Karpas-422 (cell line): ENCODE data around the gene YAP1. TPM values are rescaled to one million over a fixed set of nuclear protein-coding genes. Genes with fewer than 3 reads are reported as not detected.

ENCODE experiments used
- DNase-seq: peaks from one replicate; pipeline ENCODE4 v3.0.0-alpha.2; 2015
- H2AFZ ChIP-seq: fragments of 200-600 bp; sonication (generic); 2 replicates; pipeline ENCODE4 v1.6.1; 2014; ENCODE audit warnings: antibody characterized with exemption, low read length, mixed read lengths
- H3K27ac ChIP-seq: fragments of 200-600 bp; sonication (generic); 2 replicates; pipeline ENCODE4 v1.5.1; 2014; ENCODE audit warnings: mild to moderate bottlenecking, low read length, moderate library complexity
- H3K27me3 ChIP-seq: fragments of 200-600 bp; sonication (generic); 2 replicates; pipeline ENCODE4 v1.6.1; 2014; ENCODE audit warnings: low read length, mixed read lengths
- H3K36me3 ChIP-seq: fragments of 200-600 bp; sonication (generic); 2 replicates; pipeline ENCODE4 v1.6.1; 2014; ENCODE audit warnings: low read length, mixed read lengths; ENCODE audit not compliant: insufficient read depth
- H3K4me1 ChIP-seq: fragments of 200-600 bp; sonication (generic); 2 replicates; pipeline ENCODE4 v1.6.1; 2014; ENCODE audit warnings: mild to moderate bottlenecking, low read length, mixed read lengths
- H3K4me2 ChIP-seq: fragments of 200-600 bp; sonication (generic); 2 replicates; pipeline ENCODE4 v1.6.1; 2014; ENCODE audit warnings: low read length, low read depth, mild to moderate bottlenecking; ENCODE audit not compliant: poor library complexity, severe bottlenecking
- H3K4me3 ChIP-seq: fragments of 200-600 bp; sonication (generic); 2 replicates; pipeline ENCODE4 v1.5.1; 2014; ENCODE audit warnings: mild to moderate bottlenecking, antibody characterized with exemption, low read length, mixed read lengths
- H3K79me2 ChIP-seq: fragments of 200-600 bp; sonication (generic); 2 replicates; pipeline ENCODE4 v1.6.1; 2014; ENCODE audit warnings: mild to moderate bottlenecking, low read length, mixed read lengths
- H3K9ac ChIP-seq: fragments of 200-600 bp; sonication (generic); 2 replicates; pipeline ENCODE4 v1.6.0; 2014; ENCODE audit warnings: low read length
- H3K9me2 ChIP-seq: fragments of 200-600 bp; sonication (generic), shearing (Covaris generic); replicated peaks from 2 replicates; pipeline ENCODE4 v1.6.0; 2014; ENCODE audit warnings: mild to moderate bottlenecking, low read length, moderate library complexity; ENCODE audit not compliant: insufficient read depth
- H3K9me3 ChIP-seq: fragments of 300-700, 200-600 bp; sonication (generic); 2 replicates; pipeline ENCODE4 v1.6.1; 2014; ENCODE audit warnings: low read length, mixed read lengths
- H4K20me1 ChIP-seq: fragments of 200-600 bp; sonication (generic); 2 replicates; pipeline ENCODE4 v1.6.1; 2014; ENCODE audit warnings: mild to moderate bottlenecking, antibody characterized with exemption, low read length, low read depth; ENCODE audit not compliant: insufficient read depth
- total RNA-seq: library from RNA; depleted of rRNA; stranded (reverse); fragments of >200 nt; shearing (Covaris generic); gene quantifications from 2 replicates; pipeline ENCODE4 v1.2.3, GENCODE V29; 2014; ENCODE audit warnings: low replicate concordance

YAP1 gene
- total RNA-seq, 1 experiment from 2014 or later = not detected

DNA sequence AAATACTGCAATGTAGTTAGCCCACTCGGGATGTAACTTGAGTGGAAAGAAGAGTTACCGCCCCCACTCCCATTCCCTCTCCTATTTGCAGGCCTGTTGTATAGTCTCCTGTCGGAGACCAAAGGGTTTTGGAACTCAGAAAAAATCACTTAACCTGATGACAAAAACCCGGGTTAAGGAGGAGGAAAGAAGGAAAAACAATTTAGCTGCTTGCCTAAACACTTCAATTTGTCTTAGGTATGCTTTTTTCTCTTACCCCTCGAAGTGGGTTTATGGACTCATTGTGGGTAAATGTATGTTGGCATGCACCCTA lies 2.2 kb downstream of the YAP1 start:
- Histone ChIP-seq H3K79me2 (no peaks in the 10 kb centered on the region), H3K27ac (no peak overlapping the region), H3K27me3 (no peaks in the 10 kb centered on the region), H3K9ac (no peak overlapping the region), H3K4me1 (peaks cover 8% of the 10 kb centered on the region), H3K4me2 (no peak overlapping the region), H3K9me2 (no peaks in the 10 kb centered on the region), H2AFZ (no peak overlapping the region), H3K9me3 (no peaks in the 10 kb centered on the region), H3K4me3 (no peak overlapping the region), H3K36me3 (no peaks in the 10 kb centered on the region), H4K20me1 (no peaks in the 10 kb centered on the region)
- no peak for DNase-seq

- Histone ChIP-seq H3K4me3 (no peak overlapping the region), H3K27me3 (no peaks in the 10 kb centered on the region), H3K27ac (no peak overlapping the region), H3K79me2 (no peaks in the 10 kb centered on the region), H3K9ac (no peak overlapping the region), H2AFZ (no peak overlapping the region), H4K20me1 (no peaks in the 10 kb centered on the region), H3K4me2 (no peak overlapping the region), H3K9me2 (no peaks in the 10 kb centered on the region), H3K4me1 (peaks cover 8% of the 10 kb centered on the region), H3K36me3 (no peaks in the 10 kb centered on the region), H3K9me3 (no peaks in the 10 kb centered on the region)
- DNase-seq = no peak
Observed at GRCh38 chr11:102114032-102114431, 3.8 kb downstream of the YAP1 start.

GRCh38 chr11:102115557-102115956 lies 5.3 kb downstream of the YAP1 start:
- Histone ChIP-seq H3K9ac (no peak overlapping the region), H3K9me3 (no peaks in the 10 kb centered on the region), H3K79me2 (no peaks in the 10 kb centered on the region), H3K4me2 (no peak overlapping the region), H4K20me1 (no peaks in the 10 kb centered on the region), H3K4me1 (no peaks in the 10 kb centered on the region), H3K27me3 (no peaks in the 10 kb centered on the region), H2AFZ (no peak overlapping the region), H3K36me3 (no peaks in the 10 kb centered on the region), H3K4me3 (no peak overlapping the region), H3K27ac (no peak overlapping the region), H3K9me2 (no peaks in the 10 kb centered on the region)
- no peak for DNase-seq

DNA sequence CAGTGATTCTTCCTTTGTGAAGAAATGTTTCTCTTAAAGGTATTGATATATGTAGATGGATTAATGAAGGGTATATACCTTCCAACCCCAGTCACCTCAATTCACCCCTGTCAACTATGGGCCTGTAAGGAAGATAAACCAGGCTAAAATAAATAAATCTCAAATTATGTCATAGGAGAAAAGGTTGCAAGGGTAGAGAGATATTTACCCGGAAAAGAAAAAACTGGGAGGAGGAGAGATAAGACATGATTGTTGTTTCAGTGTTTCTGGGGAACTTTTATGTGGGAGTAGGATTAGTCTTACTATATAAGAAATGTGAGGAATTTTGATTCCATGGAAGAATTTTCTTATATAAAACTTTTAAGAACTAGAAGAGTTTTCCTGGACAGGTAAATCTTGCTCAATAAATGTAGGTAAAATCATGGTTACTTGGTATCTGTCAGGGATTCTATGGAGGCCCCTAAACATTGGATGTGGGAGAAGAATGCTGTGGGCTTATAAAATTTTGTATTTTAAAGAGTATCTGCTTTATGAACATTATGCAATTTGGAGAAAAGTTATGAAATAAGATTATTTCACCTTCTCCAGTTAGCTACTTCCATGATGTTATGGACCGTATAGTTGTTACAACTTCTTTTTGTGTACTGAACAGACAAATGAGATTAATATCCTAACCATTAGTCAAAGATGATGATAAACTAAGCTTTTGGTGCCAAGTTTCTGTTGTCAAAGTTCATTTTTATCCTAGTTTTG lies 6.4 kb downstream of the YAP1 start:
- H3K79me2 ChIP-seq = no peaks in the 10 kb centered on the region
- H3K9me2 ChIP-seq = no peaks in the 10 kb centered on the region
- H3K9me3 ChIP-seq = no peaks in the 10 kb centered on the region
- no peak overlapping the region for H3K9ac ChIP-seq
- no peak overlapping the region for H3K27ac ChIP-seq
- H4K20me1 ChIP-seq = no peaks in the 10 kb centered on the region
- H3K4me1 ChIP-seq = no peaks in the 10 kb centered on the region
- H3K4me2 ChIP-seq = no peak overlapping the region
- H3K4me3 ChIP-seq = no peak overlapping the region
- no peak for DNase-seq
- no peaks in the 10 kb centered on the region for H3K27me3 ChIP-seq
- no peaks in the 10 kb centered on the region for H3K36me3 ChIP-seq
- H2AFZ ChIP-seq = no peak overlapping the region

DNA sequence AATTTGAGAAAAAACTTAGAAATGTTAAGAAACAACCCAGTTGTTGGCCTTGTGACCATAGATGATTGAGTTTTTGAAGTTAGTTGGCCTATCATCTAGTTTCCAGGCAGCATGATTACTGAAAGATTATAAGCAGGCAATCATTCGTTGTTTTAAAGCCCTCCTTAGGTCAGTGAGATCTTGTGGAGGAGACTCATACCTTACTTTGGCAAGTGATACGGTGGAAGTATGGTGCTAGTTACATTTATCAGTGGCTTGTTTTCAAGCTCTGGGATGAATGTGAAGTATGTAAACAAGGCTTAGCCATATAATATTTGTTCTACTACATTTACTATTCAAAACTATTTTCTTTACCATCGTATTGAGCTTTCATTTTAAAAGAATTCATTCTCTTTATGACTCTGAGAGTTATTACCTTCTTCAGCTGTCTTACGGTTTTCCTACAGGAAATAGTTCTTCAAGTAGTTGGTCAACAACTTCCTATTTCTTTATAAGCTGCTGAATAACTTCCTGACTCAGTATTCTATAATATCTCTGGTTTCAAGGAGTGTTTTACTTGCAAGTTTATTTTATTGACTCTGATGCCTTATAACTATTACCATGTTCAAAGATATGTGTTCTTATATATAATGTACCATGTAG lies 7.3 kb downstream of the YAP1 start:
- DNase-seq = no peak
- no peaks in the 10 kb centered on the region for H4K20me1 ChIP-seq
- H3K79me2 ChIP-seq = no peaks in the 10 kb centered on the region
- H3K27ac ChIP-seq = no peak overlapping the region
- no peaks in the 10 kb centered on the region for H3K27me3 ChIP-seq
- no peaks in the 10 kb centered on the region for H3K9me3 ChIP-seq
- H3K4me2 ChIP-seq = no peak overlapping the region
- no peak overlapping the region for H2AFZ ChIP-seq
- H3K9ac ChIP-seq = no peak overlapping the region
- H3K4me1 ChIP-seq = no peaks in the 10 kb centered on the region
- H3K36me3 ChIP-seq = no peaks in the 10 kb centered on the region
- H3K4me3 ChIP-seq = no peak overlapping the region
- no peaks in the 10 kb centered on the region for H3K9me2 ChIP-seq

DNA sequence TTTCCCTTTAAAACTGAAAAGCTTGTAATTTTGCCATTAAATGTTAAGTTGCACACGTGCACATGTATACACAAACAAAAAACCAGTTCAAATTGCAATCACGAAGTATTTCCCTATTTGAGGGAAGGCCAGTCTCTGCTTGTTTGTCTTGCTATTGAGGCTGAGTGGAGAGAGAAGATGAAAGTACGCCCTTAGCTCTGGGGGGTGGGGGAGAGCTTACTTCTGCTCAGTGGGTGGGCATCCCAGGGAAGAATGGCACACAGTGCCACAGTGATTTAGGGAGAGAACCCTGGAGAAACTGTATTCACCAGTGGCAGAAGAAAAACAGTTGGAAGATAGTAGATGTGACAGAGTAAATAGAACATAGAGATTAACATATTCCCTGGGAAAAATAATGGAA lies 8.7 kb downstream of the YAP1 start:
- no peak overlapping the region for H3K4me3 ChIP-seq
- no peak for DNase-seq
- no peak overlapping the region for H3K9ac ChIP-seq
- H4K20me1 ChIP-seq = no peaks in the 10 kb centered on the region
- H2AFZ ChIP-seq = no peak overlapping the region
- H3K79me2 ChIP-seq = no peaks in the 10 kb centered on the region
- no peaks in the 10 kb centered on the region for H3K4me1 ChIP-seq
- no peaks in the 10 kb centered on the region for H3K36me3 ChIP-seq
- no peaks in the 10 kb centered on the region for H3K9me3 ChIP-seq
- no peaks in the 10 kb centered on the region for H3K27me3 ChIP-seq
- H3K27ac ChIP-seq = no peak overlapping the region
- H3K9me2 ChIP-seq = no peaks in the 10 kb centered on the region
- H3K4me2 ChIP-seq = no peak overlapping the region

DNA sequence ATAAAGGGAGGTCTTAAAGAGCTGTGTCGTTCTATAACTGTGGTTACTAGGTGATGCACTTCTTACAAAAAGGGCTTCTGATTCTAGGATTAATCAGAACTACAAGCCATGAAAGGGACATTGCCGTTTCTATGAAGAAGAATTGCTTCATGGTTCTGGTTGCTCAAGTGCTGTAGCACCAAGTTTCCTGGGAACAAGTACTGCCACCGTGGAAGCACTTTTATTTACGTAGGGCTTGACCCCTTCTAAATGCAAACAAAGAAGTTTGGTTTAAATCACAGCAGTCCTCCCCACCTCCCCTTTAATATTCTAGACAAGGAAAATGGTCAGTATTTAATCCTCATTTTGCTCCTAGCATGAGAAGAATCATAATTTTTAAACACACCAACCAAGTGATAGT lies 9.8 kb downstream of the YAP1 start:
- Histone ChIP-seq H3K4me2 (no peak overlapping the region), H3K4me3 (no peak overlapping the region), H3K9me2 (no peaks in the 10 kb centered on the region), H3K79me2 (no peaks in the 10 kb centered on the region), H3K27ac (no peak overlapping the region), H2AFZ (no peak overlapping the region), H4K20me1 (no peaks in the 10 kb centered on the region), H3K9ac (no peak overlapping the region), H3K27me3 (no peaks in the 10 kb centered on the region), H3K4me1 (no peaks in the 10 kb centered on the region), H3K36me3 (no peaks in the 10 kb centered on the region), H3K9me3 (no peaks in the 10 kb centered on the region)
- no peak for DNase-seq

GRCh38 chr11:102120437-102120973 lies 10.3 kb downstream of the YAP1 start:
- H3K9me2 ChIP-seq = no peaks in the 10 kb centered on the region
- H3K9me3 ChIP-seq = no peaks in the 10 kb centered on the region
- H3K4me2 ChIP-seq = no peak overlapping the region
- no peaks in the 10 kb centered on the region for H4K20me1 ChIP-seq
- H2AFZ ChIP-seq = no peak overlapping the region
- no peak for DNase-seq
- no peaks in the 10 kb centered on the region for H3K36me3 ChIP-seq
- no peaks in the 10 kb centered on the region for H3K79me2 ChIP-seq
- no peak overlapping the region for H3K27ac ChIP-seq
- H3K4me1 ChIP-seq = no peaks in the 10 kb centered on the region
- H3K27me3 ChIP-seq = no peaks in the 10 kb centered on the region
- no peak overlapping the region for H3K4me3 ChIP-seq
- H3K9ac ChIP-seq = no peak overlapping the region
